Measurements from ENCODE around the gene FOLR1.

The FOLR1 gene

GRCh38 chr11:72238492-72239312, 46.8 kb downstream of the FOLR1 start:
- Histone ChIP-seq H3K36me3 (ENCODE audit: control insufficient read depth, insufficient read depth, low read length, severe bottlenecking) (peaks cover 48% of the 10 kb centered on the region), H3K9me3 (ENCODE audit: control insufficient read depth, low read length) (no peaks in the 10 kb centered on the region), H3K4me1 (ENCODE audit: control insufficient read depth, insufficient read depth, low read length) (peaks cover 9% of the 10 kb centered on the region), H3K27me3 (replicated peaks; ENCODE audit: control insufficient read depth, insufficient read depth, low read length) (peaks cover 21% of the 10 kb centered on the region), H3K9ac (ENCODE audit: low read length) (peak overlapping the region; percentile 67), H3K4me3 (ENCODE audit: low read length) (no peak overlapping the region)
- DNase-seq (ENCODE audit: low read depth): no peak

- peak; percentile 65 for DNase-seq (ENCODE audit: low read depth)
- Histone ChIP-seq H3K4me3 (ENCODE audit: low read length) (peak overlapping the region; percentile 50), H3K9ac (ENCODE audit: low read length) (peak overlapping the region; percentile 67), H3K9me3 (ENCODE audit: control insufficient read depth, low read length) (no peaks in the 10 kb centered on the region), H3K4me1 (ENCODE audit: control insufficient read depth, insufficient read depth, low read length) (peaks cover 9% of the 10 kb centered on the region), H3K27me3 (replicated peaks; ENCODE audit: control insufficient read depth, insufficient read depth, low read length) (peaks cover 23% of the 10 kb centered on the region), H3K36me3 (ENCODE audit: control insufficient read depth, insufficient read depth, low read length, severe bottlenecking) (peaks cover 41% of the 10 kb centered on the region)
These were observed 47.4 kb downstream of the FOLR1 start for GRCh38 chr11:72239313-72239848.

GRCh38 chr11:72239849-72240460, 48.0 kb downstream of the FOLR1 start:
- H3K4me3 ChIP-seq (ENCODE audit: low read length): peak overlapping the region; percentile 50
- H3K36me3 ChIP-seq (ENCODE audit: control insufficient read depth, insufficient read depth, low read length, severe bottlenecking): peaks cover 35% of the 10 kb centered on the region

GRCh38 chr11:72240461-72241290, 48.7 kb downstream of the FOLR1 start:
- peaks cover 9% of the 10 kb centered on the region for H3K4me1 ChIP-seq (ENCODE audit: control insufficient read depth, insufficient read depth, low read length)
- DNase-seq (ENCODE audit: low read depth): no peak
- H3K27me3 ChIP-seq (replicated peaks; ENCODE audit: control insufficient read depth, insufficient read depth, low read length): peaks cover 36% of the 10 kb centered on the region
- peak overlapping the region; percentile 67 for H3K9ac ChIP-seq (ENCODE audit: low read length)
- no peaks in the 10 kb centered on the region for H3K9me3 ChIP-seq (ENCODE audit: control insufficient read depth, low read length)
- H3K4me3 ChIP-seq (ENCODE audit: low read length): no peak overlapping the region
- peaks cover 29% of the 10 kb centered on the region for H3K36me3 ChIP-seq (ENCODE audit: control insufficient read depth, insufficient read depth, low read length, severe bottlenecking)

More at GRCh38 chr11:72239849-72240460, 48.0 kb downstream of the FOLR1 start:
- Histone ChIP-seq H3K9ac (ENCODE audit: low read length) (peak overlapping the region; percentile 67), H3K4me1 (ENCODE audit: control insufficient read depth, insufficient read depth, low read length) (peaks cover 9% of the 10 kb centered on the region), H3K27me3 (replicated peaks; ENCODE audit: control insufficient read depth, insufficient read depth, low read length) (peaks cover 28% of the 10 kb centered on the region), H3K9me3 (ENCODE audit: control insufficient read depth, low read length) (no peaks in the 10 kb centered on the region)
- peak; percentile 73 for DNase-seq (ENCODE audit: low read depth)

GRCh38 chr11:72241291-72241781, 49.4 kb downstream of the FOLR1 start:
- no peak for DNase-seq (ENCODE audit: low read depth)
- no peak overlapping the region for H3K9ac ChIP-seq (ENCODE audit: low read length)
- peaks cover 5% of the 10 kb centered on the region for H3K9me3 ChIP-seq (ENCODE audit: control insufficient read depth, low read length)
- peaks cover 9% of the 10 kb centered on the region for H3K4me1 ChIP-seq (ENCODE audit: control insufficient read depth, insufficient read depth, low read length)
- H3K4me3 ChIP-seq (ENCODE audit: low read length): no peak overlapping the region
- peaks cover 42% of the 10 kb centered on the region for H3K27me3 ChIP-seq (replicated peaks; ENCODE audit: control insufficient read depth, insufficient read depth, low read length)
- peaks cover 23% of the 10 kb centered on the region for H3K36me3 ChIP-seq (ENCODE audit: control insufficient read depth, insufficient read depth, low read length, severe bottlenecking)

GRCh38 chr11:72242141-72242540, 50.2 kb downstream of the FOLR1 start:
- H3K4me1 ChIP-seq (ENCODE audit: control insufficient read depth, insufficient read depth, low read length): peaks cover 9% of the 10 kb centered on the region
- H3K4me3 ChIP-seq (ENCODE audit: low read length): no peak overlapping the region
- H3K36me3 ChIP-seq (ENCODE audit: control insufficient read depth, insufficient read depth, low read length, severe bottlenecking): peaks cover 15% of the 10 kb centered on the region
- no peak overlapping the region for H3K9ac ChIP-seq (ENCODE audit: low read length)
- peaks cover 10% of the 10 kb centered on the region for H3K9me3 ChIP-seq (ENCODE audit: control insufficient read depth, low read length)
- no peak for DNase-seq (ENCODE audit: low read depth)
- H3K27me3 ChIP-seq (replicated peaks; ENCODE audit: control insufficient read depth, insufficient read depth, low read length): peaks cover 50% of the 10 kb centered on the region

GRCh38 chr11:72243173-72244059, 51.5 kb downstream of the FOLR1 start:
- H3K9ac ChIP-seq (ENCODE audit: low read length): no peak overlapping the region
- no peak for DNase-seq (ENCODE audit: low read depth)
- H3K9me3 ChIP-seq (ENCODE audit: control insufficient read depth, low read length): peaks cover 10% of the 10 kb centered on the region
- peaks cover 3% of the 10 kb centered on the region for H3K36me3 ChIP-seq (ENCODE audit: control insufficient read depth, insufficient read depth, low read length, severe bottlenecking)
- H3K4me3 ChIP-seq (ENCODE audit: low read length): no peak overlapping the region
- peaks cover 9% of the 10 kb centered on the region for H3K4me1 ChIP-seq (ENCODE audit: control insufficient read depth, insufficient read depth, low read length)
- H3K27me3 ChIP-seq (replicated peaks; ENCODE audit: control insufficient read depth, insufficient read depth, low read length): peaks cover 61% of the 10 kb centered on the region

- Histone ChIP-seq H3K4me3 (ENCODE audit: low read length) (no peak within 1 kb of the TSS), H3K4me1 (ENCODE audit: control insufficient read depth, insufficient read depth, low read length) (peaks cover 9% of the 10 kb centered on the region), H3K36me3 (ENCODE audit: control insufficient read depth, insufficient read depth, low read length, severe bottlenecking) (no peaks in the 10 kb centered on the region), H3K9me3 (ENCODE audit: control insufficient read depth, low read length) (peaks cover 10% of the 10 kb centered on the region), H3K9ac (ENCODE audit: low read length) (no peak within 1 kb of the TSS), H3K27me3 (replicated peaks; ENCODE audit: control insufficient read depth, insufficient read depth, low read length) (peaks cover 61% of the 10 kb centered on the region)
- no peak for DNase-seq (ENCODE audit: low read depth)
These were observed 52.1 kb downstream of the FOLR1 start, which contains the start of gene PHOX2A for GRCh38 chr11:72244060-72244360. Gene PHOX2A (minus strand): TSS chr11:72244176. CDS start chr11:72244004, 172 bp downstream.

- H3K9me3 ChIP-seq (ENCODE audit: control insufficient read depth, low read length): peaks cover 10% of the 10 kb centered on the region
- H3K9ac ChIP-seq (ENCODE audit: low read length): no peak overlapping the region
- peaks cover 4% of the 10 kb centered on the region for H3K4me1 ChIP-seq (ENCODE audit: control insufficient read depth, insufficient read depth, low read length)
- no peaks in the 10 kb centered on the region for H3K36me3 ChIP-seq (ENCODE audit: control insufficient read depth, insufficient read depth, low read length, severe bottlenecking)
- no peak for DNase-seq (ENCODE audit: low read depth)
- H3K27me3 ChIP-seq (replicated peaks; ENCODE audit: control insufficient read depth, insufficient read depth, low read length): peaks cover 62% of the 10 kb centered on the region
- H3K4me3 ChIP-seq (ENCODE audit: low read length): no peak overlapping the region
These were observed 52.7 kb downstream of the FOLR1 start for GRCh38 chr11:72244361-72245262.

Data from adipocyte (in vitro differentiated cells).